ENCODE results near the gene PTTG1.

PTTG1 gene

GRCh38 chr5:160421625-160422258, at the start of gene PTTG1:
PTTG1 (plus strand) TSS chr5:160421855; CDS start chr5:160422313, 458 bp downstream.
- DNase-seq = peak; percentile 99

- DNase-seq = no peak
Observed at GRCh38 chr5:160375166-160375565, 46.5 kb upstream of the PTTG1 start.

- no peak for DNase-seq
Observed at GRCh38 chr5:160375701-160376100, 46.0 kb upstream of the PTTG1 start.

- no peak for DNase-seq
Observed at GRCh38 chr5:160376416-160376815, 45.2 kb upstream of the PTTG1 start.

- DNase-seq = no peak
Observed at GRCh38 chr5:160377651-160378050, 44.0 kb upstream of the PTTG1 start.

- no peak for DNase-seq
Observed at GRCh38 chr5:160378330-160378729, 43.3 kb upstream of the PTTG1 start.

GRCh38 chr5:160379511-160379910, 42.1 kb upstream of the PTTG1 start:
- DNase-seq = no peak

- no peak for DNase-seq
Observed at GRCh38 chr5:160380041-160380440, 41.6 kb upstream of the PTTG1 start.

GRCh38 chr5:160382346-160382745, 39.3 kb upstream of the PTTG1 start:
- peak; percentile 93 for DNase-seq

GRCh38 chr5:160384681-160385080, 37.0 kb upstream of the PTTG1 start:
- DNase-seq = no peak

GRCh38 chr5:160385496-160385895, 36.2 kb upstream of the PTTG1 start:
- no peak for DNase-seq

GRCh38 chr5:160387445-160387844, 34.2 kb upstream of the PTTG1 start:
- DNase-seq = no peak

GRCh38 chr5:160390787-160391696, 30.6 kb upstream of the PTTG1 start:
- DNase-seq = peak; percentile 48

GRCh38 chr5:160395111-160395510, 26.5 kb upstream of the PTTG1 start:
- DNase-seq = no peak

GRCh38 chr5:160397492-160397891, 24.2 kb upstream of the PTTG1 start:
- DNase-seq = no peak

GRCh38 chr5:160398806-160399205, 22.8 kb upstream of the PTTG1 start:
- DNase-seq = peak; percentile 20

- peak; percentile 96 for DNase-seq
Observed at GRCh38 chr5:160399402-160400353, 22.0 kb upstream of the PTTG1 start, which contains the start of gene FAM200C. FAM200C (minus strand) TSS chr5:160400054; CDS start chr5:160395490, 4,564 bp downstream.

- peak; percentile 98 for DNase-seq
Observed at GRCh38 chr5:160418561-160419457, 2.8 kb upstream of the PTTG1 start, which contains the start of gene SLU7. SLU7 (minus strand) TSS chr5:160419081; CDS start chr5:160415294, 3,787 bp downstream.

GRCh38 chr5:160419458-160420330, 2.0 kb upstream of the PTTG1 start:
- DNase-seq = peak; percentile 51

GRCh38 chr5:160420331-160420610, 1.4 kb upstream of the PTTG1 start:
- DNase-seq = no peak

- DNase-seq = peak; percentile 89
Observed at GRCh38 chr5:160423099-160423498, 1.4 kb downstream of the PTTG1 start.
